GM18520 (cell line): ENCODE measurements around the gene MYCL.

Experiments
- ATAC-seq: cut with Tn5 transposase; IDR thresholded peaks from one replicate; pipeline ENCODE4 v1.9.1; 2021; ENCODE audit not compliant: unreplicated experiment

MYCL gene

GRCh38 chr1:39901714-39902459 lies at the start of gene MYCL:
Gene MYCL, minus strand, starts transcription at chr1:39901917. Its CDS starts 483 bp downstream, at chr1:39901434.
- peak; percentile 49 for ATAC-seq

- no peak for ATAC-seq
These were observed 48.2 kb upstream of the MYCL start for GRCh38 chr1:39949891-39950290.

- ATAC-seq: no peak
These were observed 45.5 kb upstream of the MYCL start for GRCh38 chr1:39947260-39947659.

- no peak for ATAC-seq
These were observed 44.5 kb upstream of the MYCL start for GRCh38 chr1:39946216-39946615.

GRCh38 chr1:39944410-39945112 lies 42.8 kb upstream of the MYCL start:
- ATAC-seq: no peak

- ATAC-seq: no peak
These were observed 42.0 kb upstream of the MYCL start for GRCh38 chr1:39943471-39944290.

GRCh38 chr1:39940980-39941871 lies 39.5 kb upstream of the MYCL start:
- no peak for ATAC-seq

GRCh38 chr1:39940253-39940652 lies 38.5 kb upstream of the MYCL start:
- ATAC-seq: no peak

- no peak for ATAC-seq
These were observed 37.1 kb upstream of the MYCL start for GRCh38 chr1:39938856-39939255.

- ATAC-seq: no peak
These were observed 35.2 kb upstream of the MYCL start for GRCh38 chr1:39936724-39937491.

GRCh38 chr1:39933956-39934941 lies 32.5 kb upstream of the MYCL start:
- ATAC-seq: no peak

- no peak for ATAC-seq
These were observed 27.3 kb upstream of the MYCL start for GRCh38 chr1:39928809-39929587.

- ATAC-seq: no peak
These were observed 25.8 kb upstream of the MYCL start for GRCh38 chr1:39927538-39927937.

GRCh38 chr1:39926820-39927219 lies 25.1 kb upstream of the MYCL start:
- no peak for ATAC-seq

GRCh38 chr1:39926343-39926793 lies 24.7 kb upstream of the MYCL start:
- no peak for ATAC-seq

- no peak for ATAC-seq
These were observed 24.1 kb upstream of the MYCL start for GRCh38 chr1:39925721-39926342.

- ATAC-seq: no peak
These were observed 20.6 kb upstream of the MYCL start for GRCh38 chr1:39922251-39922688.
